ENCODE data around the gene CYSLTR1. TPM values are rescaled to one million over a fixed set of nuclear protein-coding genes. Genes with fewer than 3 reads are reported as not detected.

The CYSLTR1 gene
- total RNA-seq, 1 donor: not detected

GRCh38 chrX:78331708-78332107 lies 4.3 kb upstream of the CYSLTR1 start:
- TF ChIP-seq CTCF (IDR thresholded peaks at IDR 0.05; ENCODE audit: insufficient read depth, low read depth, low read length): no peak
- H3K4me3 ChIP-seq (ENCODE audit: low read depth, low read length): no peak overlapping the region
- DNase-seq (ENCODE audit: low read depth): no peak

GRCh38 chrX:78330540-78330939 lies 3.1 kb upstream of the CYSLTR1 start:
- no peak for DNase-seq (ENCODE audit: low read depth)
- no peak for TF ChIP-seq CTCF (IDR thresholded peaks at IDR 0.05; ENCODE audit: insufficient read depth, low read depth, low read length)

GRCh38 chrX:78330068-78330467 lies 2.7 kb upstream of the CYSLTR1 start:
- TF ChIP-seq CTCF (IDR thresholded peaks at IDR 0.05; ENCODE audit: insufficient read depth, low read depth, low read length): no peak
- H3K4me3 ChIP-seq (ENCODE audit: low read depth, low read length): no peak overlapping the region
- DNase-seq (ENCODE audit: low read depth): no peak

More at GRCh38 chrX:78330540-78330939, 3.1 kb upstream of the CYSLTR1 start:
- H3K4me3 ChIP-seq (ENCODE audit: low read depth, low read length): no peak overlapping the region

GRCh38 chrX:78329486-78329885 lies 2.1 kb upstream of the CYSLTR1 start:
- no peak for TF ChIP-seq CTCF (IDR thresholded peaks at IDR 0.05; ENCODE audit: insufficient read depth, low read depth, low read length)
- DNase-seq (ENCODE audit: low read depth): no peak
- H3K4me3 ChIP-seq (ENCODE audit: low read depth, low read length): no peak overlapping the region

- DNase-seq (ENCODE audit: low read depth): no peak
- TF ChIP-seq CTCF (IDR thresholded peaks at IDR 0.05; ENCODE audit: insufficient read depth, low read depth, low read length): no peak
- no peak overlapping the region for H3K4me3 ChIP-seq (ENCODE audit: low read depth, low read length)
Measured at GRCh38 chrX:78326401-78326800, 1.0 kb downstream of the CYSLTR1 start.

- no peak for DNase-seq (ENCODE audit: low read depth)
- TF ChIP-seq CTCF (IDR thresholded peaks at IDR 0.05; ENCODE audit: insufficient read depth, low read depth, low read length): no peak
- H3K4me3 ChIP-seq (ENCODE audit: low read depth, low read length): no peak overlapping the region
Measured at GRCh38 chrX:78322863-78323262, 4.5 kb downstream of the CYSLTR1 start.

- DNase-seq (ENCODE audit: low read depth): no peak
- no peak for TF ChIP-seq CTCF (IDR thresholded peaks at IDR 0.05; ENCODE audit: insufficient read depth, low read depth, low read length)
- no peak overlapping the region for H3K4me3 ChIP-seq (ENCODE audit: low read depth, low read length)
Measured at GRCh38 chrX:78321809-78322208, 5.6 kb downstream of the CYSLTR1 start.

Data from fibroblast of villous mesenchyme (primary cell).